ENCODE results near the gene HIBCH.
A peak's percentile ranks its signal among the peaks of the same experiment; 100 is the strongest.

DNA sequence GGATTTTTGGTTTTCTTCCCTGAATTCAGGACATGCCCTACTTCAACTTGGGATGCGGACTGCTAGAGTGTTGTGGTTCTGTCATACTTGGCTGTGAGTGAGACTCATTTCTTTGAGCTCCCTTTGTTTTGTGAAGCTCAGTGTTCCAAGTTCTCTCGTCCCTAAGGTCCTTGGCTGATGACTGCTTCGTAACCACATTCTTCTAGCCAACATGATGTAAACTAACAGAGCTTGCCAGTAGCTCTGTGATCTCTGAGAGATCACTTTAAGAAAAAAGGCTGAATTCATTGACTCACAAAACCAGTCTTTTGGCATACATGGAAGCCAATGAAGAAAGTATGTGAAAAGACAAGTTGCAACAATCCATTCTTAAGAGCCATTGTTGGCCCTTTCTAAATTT lies 160.2 kb downstream of the HIBCH start:
- TF ChIP-seq POLR2AphosphoS5 (IDR thresholded peaks at IDR 0.05) (peak; percentile 46), POLR2A (IDR thresholded peaks at IDR 0.05) (no peak), EP300 (IDR thresholded peaks at IDR 0.05) (no peak)
- TF ChIP-seq, protein P1, sequence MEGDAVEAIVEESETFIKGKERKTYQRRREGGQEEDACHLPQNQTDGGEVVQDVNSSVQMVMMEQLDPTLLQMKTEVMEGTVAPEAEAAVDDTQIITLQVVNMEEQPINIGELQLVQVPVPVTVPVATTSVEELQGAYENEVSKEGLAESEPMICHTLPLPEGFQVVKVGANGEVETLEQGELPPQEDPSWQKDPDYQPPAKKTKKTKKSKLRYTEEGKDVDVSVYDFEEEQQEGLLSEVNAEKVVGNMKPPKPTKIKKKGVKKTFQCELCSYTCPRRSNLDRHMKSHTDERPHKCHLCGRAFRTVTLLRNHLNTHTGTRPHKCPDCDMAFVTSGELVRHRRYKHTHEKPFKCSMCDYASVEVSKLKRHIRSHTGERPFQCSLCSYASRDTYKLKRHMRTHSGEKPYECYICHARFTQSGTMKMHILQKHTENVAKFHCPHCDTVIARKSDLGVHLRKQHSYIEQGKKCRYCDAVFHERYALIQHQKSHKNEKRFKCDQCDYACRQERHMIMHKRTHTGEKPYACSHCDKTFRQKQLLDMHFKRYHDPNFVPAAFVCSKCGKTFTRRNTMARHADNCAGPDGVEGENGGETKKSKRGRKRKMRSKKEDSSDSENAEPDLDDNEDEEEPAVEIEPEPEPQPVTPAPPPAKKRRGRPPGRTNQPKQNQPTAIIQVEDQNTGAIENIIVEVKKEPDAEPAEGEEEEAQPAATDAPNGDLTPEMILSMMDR (IDR thresholded peaks at IDR 0.05), result no peak
